GM06990 (cell line): Measurements from ENCODE around the gene PAX5.

ENCODE experiments used
- DNase-seq: peaks from one replicate; pipeline ENCODE4 v3.0.0-alpha.2; 2011; ENCODE audit not compliant: insufficient read length; ENCODE audit errors: extremely low read depth
- H3K27me3 ChIP-seq: replicated peaks from 2 replicates; pipeline ENCODE4 v1.6.0; 2011; ENCODE audit warnings: low read length; ENCODE audit not compliant: control insufficient read depth, insufficient read depth
- H3K36me3 ChIP-seq: 2 replicates; pipeline ENCODE4 v1.5.1; 2011; ENCODE audit warnings: low read length; ENCODE audit not compliant: control insufficient read depth, insufficient read depth
- H3K4me3 ChIP-seq: replicated peaks from 2 replicates; pipeline ENCODE4 v1.5.1; 2011; ENCODE audit warnings: low read depth, mild to moderate bottlenecking, control low read depth, low read length
- CTCF ChIP-seq: IDR thresholded peaks from 2 replicates; pipeline ENCODE4 v1.5.1; 2011; ENCODE audit warnings: low read length, control low read depth, mild to moderate bottlenecking, inconsistent platforms; ENCODE audit not compliant: insufficient read depth, poor library complexity, severe bottlenecking

Gene PAX5

GRCh38 chr9:36985769-36986467, 48.1 kb downstream of the PAX5 start:
- TF ChIP-seq CTCF, result no peak
- H3K4me3 ChIP-seq, result no peak overlapping the region
- H3K36me3 ChIP-seq, result peaks cover 29% of the 10 kb centered on the region
- H3K27me3 ChIP-seq, result no peaks in the 10 kb centered on the region
- DNase-seq, result no peak

GRCh38 chr9:36985061-36985768, 48.9 kb downstream of the PAX5 start:
- no peak overlapping the region for H3K4me3 ChIP-seq
- DNase-seq, result no peak
- peaks cover 29% of the 10 kb centered on the region for H3K36me3 ChIP-seq
- no peak for TF ChIP-seq CTCF
- no peaks in the 10 kb centered on the region for H3K27me3 ChIP-seq

- Histone ChIP-seq H3K36me3 (peaks cover 28% of the 10 kb centered on the region), H3K4me3 (no peak overlapping the region), H3K27me3 (no peaks in the 10 kb centered on the region)
- peak; percentile 41 for TF ChIP-seq CTCF
- no peak for DNase-seq
Observed at GRCh38 chr9:36980148-36980974, 53.7 kb downstream of the PAX5 start.

- Histone ChIP-seq H3K4me3 (no peak overlapping the region), H3K27me3 (no peaks in the 10 kb centered on the region), H3K36me3 (peaks cover 30% of the 10 kb centered on the region)
- TF ChIP-seq CTCF, result no peak
- DNase-seq, result no peak
Observed at GRCh38 chr9:36976371-36977030, 57.6 kb downstream of the PAX5 start.

- Histone ChIP-seq H3K27me3 (no peaks in the 10 kb centered on the region), H3K4me3 (no peak overlapping the region), H3K36me3 (peaks cover 24% of the 10 kb centered on the region)
- no peak for DNase-seq
- peak; percentile 14 for TF ChIP-seq CTCF
Observed at GRCh38 chr9:36974731-36975130, 59.3 kb downstream of the PAX5 start.
